Measurements from ENCODE around the gene KMT2D.

DNA sequence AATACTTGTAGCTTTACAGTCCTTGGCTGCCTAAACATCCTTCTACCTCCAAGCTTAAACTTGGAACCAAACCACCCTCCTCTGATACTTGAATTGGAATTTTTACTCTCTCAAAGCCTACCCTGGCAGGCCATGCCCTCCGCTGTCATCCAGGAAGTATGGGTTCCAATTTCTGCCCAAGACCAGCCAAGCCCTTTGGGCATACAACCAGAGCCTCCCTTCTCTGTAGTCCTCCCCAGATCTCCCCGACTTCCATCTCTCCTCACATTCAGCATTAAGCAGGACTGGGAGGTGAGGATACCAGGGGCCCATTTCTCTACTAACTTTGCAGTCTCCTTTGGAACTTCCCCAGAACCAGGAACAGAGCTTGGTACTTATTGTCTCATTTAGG lies 34.4 kb upstream of the KMT2D start:
- TF ChIP-seq, protein P1, sequence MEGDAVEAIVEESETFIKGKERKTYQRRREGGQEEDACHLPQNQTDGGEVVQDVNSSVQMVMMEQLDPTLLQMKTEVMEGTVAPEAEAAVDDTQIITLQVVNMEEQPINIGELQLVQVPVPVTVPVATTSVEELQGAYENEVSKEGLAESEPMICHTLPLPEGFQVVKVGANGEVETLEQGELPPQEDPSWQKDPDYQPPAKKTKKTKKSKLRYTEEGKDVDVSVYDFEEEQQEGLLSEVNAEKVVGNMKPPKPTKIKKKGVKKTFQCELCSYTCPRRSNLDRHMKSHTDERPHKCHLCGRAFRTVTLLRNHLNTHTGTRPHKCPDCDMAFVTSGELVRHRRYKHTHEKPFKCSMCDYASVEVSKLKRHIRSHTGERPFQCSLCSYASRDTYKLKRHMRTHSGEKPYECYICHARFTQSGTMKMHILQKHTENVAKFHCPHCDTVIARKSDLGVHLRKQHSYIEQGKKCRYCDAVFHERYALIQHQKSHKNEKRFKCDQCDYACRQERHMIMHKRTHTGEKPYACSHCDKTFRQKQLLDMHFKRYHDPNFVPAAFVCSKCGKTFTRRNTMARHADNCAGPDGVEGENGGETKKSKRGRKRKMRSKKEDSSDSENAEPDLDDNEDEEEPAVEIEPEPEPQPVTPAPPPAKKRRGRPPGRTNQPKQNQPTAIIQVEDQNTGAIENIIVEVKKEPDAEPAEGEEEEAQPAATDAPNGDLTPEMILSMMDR (conservative IDR thresholded peaks at IDR 0.05; ENCODE audit: low read length) = no peak
- TF ChIP-seq EZH2phosphoT487 (IDR thresholded peaks at IDR 0.05; ENCODE audit: borderline replicate concordance) = no peak

Measured in Loucy (cell line).